Thoracic aorta (tissue), 2 donors: ENCODE results near the gene SHANK3. TPM values are rescaled to one million over a fixed set of nuclear protein-coding genes. Genes with fewer than 3 reads are reported as not detected.

ENCODE experiments used
- ATAC-seq: fragments of 150-250 bp; one replicate; pipeline ENCODE4 v1.8.0; 2017; ENCODE audit warnings: low read depth; ENCODE audit not compliant: insufficient number of reproducible peaks, low FRiP score
- DNase-seq: peaks from one replicate; pipeline ENCODE4 v3.0.0-alpha.2; 2020; ENCODE audit warnings: low spot score
- H3K27ac ChIP-seq, 2 donors: fragments of 200-600 bp; sonication (generic); 1 replicate in 1 of 2; 2 replicates in 1 of 2; pipeline ENCODE4 v1.5.1; 2016; ENCODE audit warnings: mild to moderate bottlenecking in 2 of 2, moderate library complexity in 2 of 2
- H3K27me3 ChIP-seq: fragments of 200-600 bp; sonication (generic); replicated peaks from 2 replicates; pipeline ENCODE4 v1.6.0; 2016; ENCODE audit warnings: mild to moderate bottlenecking; ENCODE audit not compliant: insufficient read depth
- H3K36me3 ChIP-seq: fragments of 200-600 bp; sonication (generic); one replicate; pipeline ENCODE4 v1.5.1; 2016
- H3K4me1 ChIP-seq, 2 donors: fragments of 200-600 bp; sonication (generic); 1 replicate in 1 of 2; 2 replicates in 1 of 2; pipeline versions ENCODE4 v1.5.1 to v1.6.0; 2016; ENCODE audit warnings: low read depth in 2 of 2, mild to moderate bottlenecking in 1 of 2; ENCODE audit not compliant: control insufficient read depth in 1 of 2
- H3K4me3 ChIP-seq: fragments of 200-600 bp; sonication (generic); 2 replicates; pipeline ENCODE4 v1.5.1; 2016; ENCODE audit warnings: mild to moderate bottlenecking
- H3K9me3 ChIP-seq: fragments of 200-600 bp; sonication (generic); 2 replicates; pipeline ENCODE4 v1.5.1; 2016
- CTCF ChIP-seq: fragments of 200-600 bp; sonication (generic); IDR thresholded peaks from one replicate; pipeline ENCODE4 v1.5.1; 2019; ENCODE audit warnings: antibody characterized with exemption
- total RNA-seq, 2 donors: library from RNA; depleted of rRNA; stranded (reverse); fragments of >200 nt; gene quantifications; one replicate each; pipeline versions ENCODE4 v1.1.0 to v1.2.3, GENCODE V29; 2016

The SHANK3 gene
- total RNA-seq, 2 donors from 2014 or later, result 10.7 to 14.3 TPM

GRCh38 chr22:50710886-50711285, 38.3 kb downstream of the SHANK3 start:
- Histone ChIP-seq H3K36me3 (no peaks in the 10 kb centered on the region), H3K4me1 (no peaks in the 10 kb centered on the region), H3K9me3 (no peaks in the 10 kb centered on the region), H3K27me3 (no peaks in the 10 kb centered on the region), H3K27ac (no peak overlapping the region), H3K4me3 (no peak overlapping the region)
- no peak for TF ChIP-seq CTCF
- DNase-seq, result no peak
- no peak for ATAC-seq

- no peak for ATAC-seq
- Histone ChIP-seq H3K4me3 (no peak overlapping the region), H3K27ac (no peak overlapping the region), H3K4me1 (no peaks in the 10 kb centered on the region), H3K27me3 (no peaks in the 10 kb centered on the region), H3K9me3 (no peaks in the 10 kb centered on the region), H3K36me3 (no peaks in the 10 kb centered on the region)
- no peak for TF ChIP-seq CTCF
- DNase-seq, result no peak
Observed at GRCh38 chr22:50711446-50712340, 39.1 kb downstream of the SHANK3 start.

GRCh38 chr22:50712341-50713007, 39.9 kb downstream of the SHANK3 start:
- H3K4me3 ChIP-seq, result no peak overlapping the region
- H3K27ac ChIP-seq, result no peak overlapping the region
- ATAC-seq (no peak), DNase-seq (no peak)
- no peaks in the 10 kb centered on the region for H3K27me3 ChIP-seq
- no peaks in the 10 kb centered on the region for H3K9me3 ChIP-seq
- H3K36me3 ChIP-seq, result no peaks in the 10 kb centered on the region
- H3K4me1 ChIP-seq, result no peaks in the 10 kb centered on the region
- no peak for TF ChIP-seq CTCF

GRCh38 chr22:50713008-50713385, 40.4 kb downstream of the SHANK3 start:
- H3K36me3 ChIP-seq, result no peaks in the 10 kb centered on the region
- H3K4me3 ChIP-seq, result no peak overlapping the region
- no peak for TF ChIP-seq CTCF
- H3K27ac ChIP-seq, result no peak overlapping the region
- H3K9me3 ChIP-seq, result no peaks in the 10 kb centered on the region
- no peak for DNase-seq
- no peaks in the 10 kb centered on the region for H3K27me3 ChIP-seq
- H3K4me1 ChIP-seq, result no peaks in the 10 kb centered on the region
- ATAC-seq, result no peak

GRCh38 chr22:50713571-50714056, 41.0 kb downstream of the SHANK3 start:
- Histone ChIP-seq H3K4me3 (no peak overlapping the region), H3K27me3 (no peaks in the 10 kb centered on the region), H3K27ac (no peak overlapping the region), H3K9me3 (no peaks in the 10 kb centered on the region), H3K36me3 (no peaks in the 10 kb centered on the region), H3K4me1 (no peaks in the 10 kb centered on the region)
- TF ChIP-seq CTCF, result no peak
- no peak for ATAC-seq
- DNase-seq, result no peak
